HG03571 (cell line): ENCODE data around the gene RNU1-1.
"Not testable (repeated sequence)": the region's sequence is repeated elsewhere in the genome, so short reads cannot be mapped to it uniquely, and the experiment has no call there.

ENCODE experiments used
- ATAC-seq: cut with Tn5 transposase; IDR thresholded peaks from one replicate; pipeline ENCODE4 v1.9.1; 2021; ENCODE audit not compliant: unreplicated experiment

Gene RNU1-1

GRCh38 chr1:16525769-16526168, 11.7 kb upstream of the RNU1-1 start:
- ATAC-seq, result not testable (repeated sequence)

- not testable (repeated sequence) for ATAC-seq
These were observed 7.6 kb upstream of the RNU1-1 start for GRCh38 chr1:16521679-16522078.

- no peak for ATAC-seq
These were observed 7.2 kb upstream of the RNU1-1 start for GRCh38 chr1:16521288-16521583.

GRCh38 chr1:16520435-16521287, 6.6 kb upstream of the RNU1-1 start:
- ATAC-seq, result not testable (repeated sequence)

GRCh38 chr1:16519255-16519951, 5.3 kb upstream of the RNU1-1 start:
- not testable (repeated sequence) for ATAC-seq

- not testable (repeated sequence) for ATAC-seq
These were observed 4.8 kb upstream of the RNU1-1 start for GRCh38 chr1:16518913-16519254.

- not testable (repeated sequence) for ATAC-seq
These were observed 2.8 kb upstream of the RNU1-1 start for GRCh38 chr1:16516694-16517410.

- peak; percentile 92 for ATAC-seq
These were observed 526 bp downstream of the RNU1-1 start for GRCh38 chr1:16513412-16514106.

- not testable (repeated sequence) for ATAC-seq
These were observed 1.3 kb downstream of the RNU1-1 start for GRCh38 chr1:16512624-16513411.

- ATAC-seq, result not testable (repeated sequence)
These were observed 2.2 kb downstream of the RNU1-1 start for GRCh38 chr1:16511926-16512325.

- ATAC-seq, result not testable (repeated sequence)
These were observed 5.1 kb downstream of the RNU1-1 start for GRCh38 chr1:16508861-16509445.

GRCh38 chr1:16506364-16507136, 7.5 kb downstream of the RNU1-1 start:
- not testable (repeated sequence) for ATAC-seq

- ATAC-seq, result not testable (repeated sequence)
These were observed 8.2 kb downstream of the RNU1-1 start for GRCh38 chr1:16505870-16506269.

- ATAC-seq, result no peak
These were observed 10.6 kb downstream of the RNU1-1 start for GRCh38 chr1:16503494-16503893.

- ATAC-seq, result not testable (repeated sequence)
These were observed 12.6 kb downstream of the RNU1-1 start for GRCh38 chr1:16501446-16501845.

GRCh38 chr1:16500975-16501374, 13.1 kb downstream of the RNU1-1 start:
- not testable (repeated sequence) for ATAC-seq

- not testable (repeated sequence) for ATAC-seq
These were observed 13.6 kb downstream of the RNU1-1 start for GRCh38 chr1:16500466-16500865.

- peak; percentile 85 for ATAC-seq
These were observed 15.3 kb downstream of the RNU1-1 start for GRCh38 chr1:16498573-16499413.
